GM19023 (cell line): ENCODE measurements around the gene MRPL42.
"Not testable (repeated sequence)": the region's sequence is repeated elsewhere in the genome, so short reads cannot be mapped to it uniquely, and the experiment has no call there.

Experiments
- ATAC-seq: cut with Tn5 transposase; IDR thresholded peaks from one replicate; pipeline ENCODE4 v1.9.1; 2021; ENCODE audit warnings: mild to moderate bottlenecking, moderate library complexity; ENCODE audit not compliant: unreplicated experiment

The MRPL42 gene

DNA sequence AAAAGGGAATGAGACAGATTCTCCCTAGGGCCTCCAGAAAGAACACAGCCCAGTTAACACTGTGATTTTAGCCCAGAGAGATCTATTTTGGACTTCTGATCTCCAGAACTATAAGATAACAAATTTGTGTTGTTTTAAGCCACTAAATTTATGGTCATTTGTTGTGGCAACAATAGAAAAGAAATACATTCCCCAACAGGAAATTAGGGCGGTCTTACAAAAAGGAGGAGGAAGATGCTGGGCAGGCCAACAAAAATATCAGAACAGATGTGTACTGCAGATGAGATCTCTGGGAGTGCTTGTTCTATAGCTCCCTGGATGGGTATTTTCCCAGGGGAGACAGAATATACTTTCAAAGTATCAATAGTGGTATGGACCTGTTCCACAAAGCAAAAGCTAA, 73.2 kb downstream of the MRPL42 start:
- ATAC-seq: no peak

DNA sequence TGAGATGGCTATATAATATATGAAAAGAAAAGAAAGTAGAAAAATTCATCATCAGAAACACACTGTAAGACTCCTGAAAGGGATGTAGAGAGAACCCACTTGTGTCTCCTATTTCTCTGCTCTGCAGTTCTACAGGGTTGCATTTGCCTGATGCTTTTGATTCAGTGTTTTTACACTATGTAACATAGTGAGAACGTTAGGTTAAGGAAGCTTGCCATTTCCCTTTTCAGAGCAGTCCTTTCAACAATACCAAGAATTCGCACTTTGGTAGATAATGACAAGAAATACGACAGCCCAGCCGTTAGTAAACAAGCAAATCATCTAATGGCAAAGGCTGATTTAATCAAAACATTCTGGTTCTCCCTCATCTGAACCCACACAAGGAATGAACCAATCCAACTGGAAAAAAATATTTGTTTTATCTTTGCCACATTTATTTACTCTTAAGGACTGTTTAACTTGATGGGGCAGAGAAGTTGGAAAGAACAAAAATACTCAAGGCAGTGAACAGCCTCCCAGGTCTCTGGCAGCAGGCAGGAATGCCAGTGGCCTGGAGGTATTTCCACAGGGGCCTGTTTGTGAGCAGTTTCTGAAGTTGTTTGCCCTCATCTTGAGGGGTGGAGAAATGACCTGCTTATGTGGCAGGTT, 74.4 kb downstream of the MRPL42 start:
- no peak for ATAC-seq

DNA sequence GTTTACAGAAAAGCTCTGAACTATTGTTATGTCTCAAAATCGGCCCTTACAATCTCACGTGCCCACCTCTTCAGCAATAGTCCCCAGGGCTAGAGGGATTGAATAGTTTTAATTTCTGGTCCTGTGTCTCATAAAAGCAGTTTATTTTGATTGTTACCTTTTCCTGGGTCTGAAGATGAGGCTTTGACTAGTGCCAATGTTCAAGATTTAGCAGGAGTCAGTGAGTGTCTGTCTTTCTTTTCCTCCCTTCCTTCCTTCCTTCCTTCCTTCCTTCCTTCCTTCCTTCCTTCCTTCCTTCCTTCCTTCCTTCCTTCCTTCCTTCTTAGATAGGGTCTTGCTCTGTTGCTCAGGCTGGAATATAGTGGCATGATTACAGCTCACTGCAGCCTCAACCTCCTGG, 80.5 kb downstream of the MRPL42 start:
- no peak for ATAC-seq

DNA sequence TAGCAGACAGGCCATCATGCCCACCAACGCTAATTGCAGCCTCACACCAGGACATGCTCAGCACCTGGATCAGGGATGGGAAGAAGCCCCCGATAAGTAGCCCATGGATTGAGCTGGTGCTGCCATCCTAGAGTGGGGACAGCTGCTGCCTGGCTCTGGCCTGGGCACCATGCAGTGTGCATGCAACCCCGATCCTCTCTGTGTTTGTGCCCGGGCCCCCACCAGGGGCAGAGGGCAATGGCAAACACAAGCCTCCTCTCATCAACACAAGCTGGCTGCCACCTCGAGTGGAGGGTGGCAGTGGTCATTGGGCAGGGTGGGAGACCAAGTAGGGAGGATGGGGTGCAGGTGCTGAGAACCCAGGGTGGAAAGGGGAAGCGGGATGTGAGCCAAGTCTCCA, 81.9 kb downstream of the MRPL42 start:
- no peak for ATAC-seq

DNA sequence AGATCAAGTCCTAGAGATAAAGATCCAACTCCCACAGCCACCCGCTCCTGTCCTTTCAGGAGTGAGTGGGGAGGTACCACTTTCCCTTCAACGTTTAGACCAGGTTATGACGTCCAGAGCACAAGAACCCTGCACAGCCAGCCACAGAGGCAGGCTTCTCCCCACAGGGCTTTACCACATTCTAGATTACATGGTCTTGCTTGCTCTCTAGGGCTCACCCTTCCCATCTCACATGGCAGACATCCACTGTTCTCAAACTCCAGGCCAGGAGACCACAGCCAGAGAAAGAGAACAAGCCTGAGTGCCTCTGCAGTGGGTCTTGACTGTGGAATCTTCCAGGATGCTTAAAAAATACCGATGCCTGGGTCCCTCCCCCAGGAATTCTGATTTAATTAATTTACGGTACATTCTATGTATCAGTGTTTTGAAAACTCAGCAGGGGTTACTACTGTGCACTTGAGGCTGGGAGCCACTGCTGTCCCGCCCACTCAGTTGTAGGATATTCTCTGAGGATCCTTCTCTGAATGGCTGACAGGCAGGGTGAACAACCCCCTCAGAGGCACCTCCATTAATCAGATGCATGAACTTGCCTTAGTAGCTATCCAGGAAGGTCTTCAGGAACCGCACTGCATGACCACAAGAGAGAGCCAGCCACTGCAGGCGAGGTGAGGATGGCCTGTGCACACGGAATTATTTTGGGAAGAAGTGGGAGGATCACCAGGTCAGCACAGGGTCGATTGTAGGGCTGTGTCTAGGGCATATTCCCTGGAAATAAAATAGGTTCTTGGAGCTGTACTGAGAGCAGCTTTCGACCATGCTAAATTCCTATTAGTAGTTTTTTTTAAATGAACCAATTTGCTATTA, 83.7 kb downstream of the MRPL42 start:
- no peak for ATAC-seq

DNA sequence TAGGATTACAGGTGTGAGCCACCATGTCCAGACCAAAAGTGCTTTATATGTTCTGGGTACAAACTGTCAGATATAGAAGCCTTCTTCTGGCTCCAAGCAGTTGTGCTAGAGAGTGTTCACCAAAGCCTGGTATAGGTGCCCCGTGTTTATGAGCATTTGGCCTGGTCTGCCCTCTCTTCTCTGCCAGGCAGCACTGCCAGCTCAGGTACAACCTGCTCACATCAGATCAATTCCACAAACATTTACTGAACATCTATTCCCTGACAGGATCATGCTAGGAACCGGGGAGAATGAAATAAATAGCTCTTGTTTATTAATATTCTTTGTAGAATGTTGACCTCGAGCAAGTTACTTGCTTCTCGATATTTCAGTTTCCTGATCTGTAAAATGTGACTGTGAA, 85.1 kb downstream of the MRPL42 start:
- ATAC-seq: no peak

DNA sequence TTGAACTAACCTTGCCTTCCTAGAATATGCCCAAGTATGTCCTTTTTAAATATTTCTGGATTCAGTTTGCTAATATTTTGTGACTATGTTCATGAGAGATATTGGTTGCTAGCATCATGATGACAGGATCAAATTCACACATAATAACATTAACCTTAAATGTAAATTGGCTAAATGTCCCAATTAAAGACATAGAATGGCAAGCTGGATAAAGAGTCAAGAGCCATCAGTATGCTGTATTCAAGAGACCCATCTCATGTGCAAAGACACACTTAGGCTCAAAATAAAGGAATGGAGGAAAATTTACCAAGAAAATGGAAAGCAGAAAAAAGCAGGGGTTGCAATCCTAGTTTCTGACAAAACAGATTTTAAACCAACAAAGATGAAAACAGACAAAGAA, 90.6 kb downstream of the MRPL42 start:
- ATAC-seq: not testable (repeated sequence)

DNA sequence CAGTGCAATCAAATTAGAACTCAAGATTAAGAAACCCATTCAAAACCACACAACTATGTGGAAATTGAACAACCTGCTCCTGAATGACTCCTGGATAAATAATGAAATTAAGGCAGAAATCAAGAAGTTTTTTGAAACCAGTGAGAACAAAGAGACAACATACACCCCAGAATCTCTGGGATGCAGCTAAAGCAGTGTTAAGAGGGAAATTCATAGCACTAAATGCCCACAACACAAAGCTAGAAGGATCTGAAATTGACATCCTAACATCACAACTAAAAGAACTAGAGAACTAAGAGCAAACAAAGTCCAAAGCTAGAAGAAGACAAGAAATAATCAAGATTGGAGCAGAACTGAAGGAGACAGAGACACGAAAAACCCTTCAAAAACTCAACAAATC, 91.4 kb downstream of the MRPL42 start:
- ATAC-seq: not testable (repeated sequence)

DNA sequence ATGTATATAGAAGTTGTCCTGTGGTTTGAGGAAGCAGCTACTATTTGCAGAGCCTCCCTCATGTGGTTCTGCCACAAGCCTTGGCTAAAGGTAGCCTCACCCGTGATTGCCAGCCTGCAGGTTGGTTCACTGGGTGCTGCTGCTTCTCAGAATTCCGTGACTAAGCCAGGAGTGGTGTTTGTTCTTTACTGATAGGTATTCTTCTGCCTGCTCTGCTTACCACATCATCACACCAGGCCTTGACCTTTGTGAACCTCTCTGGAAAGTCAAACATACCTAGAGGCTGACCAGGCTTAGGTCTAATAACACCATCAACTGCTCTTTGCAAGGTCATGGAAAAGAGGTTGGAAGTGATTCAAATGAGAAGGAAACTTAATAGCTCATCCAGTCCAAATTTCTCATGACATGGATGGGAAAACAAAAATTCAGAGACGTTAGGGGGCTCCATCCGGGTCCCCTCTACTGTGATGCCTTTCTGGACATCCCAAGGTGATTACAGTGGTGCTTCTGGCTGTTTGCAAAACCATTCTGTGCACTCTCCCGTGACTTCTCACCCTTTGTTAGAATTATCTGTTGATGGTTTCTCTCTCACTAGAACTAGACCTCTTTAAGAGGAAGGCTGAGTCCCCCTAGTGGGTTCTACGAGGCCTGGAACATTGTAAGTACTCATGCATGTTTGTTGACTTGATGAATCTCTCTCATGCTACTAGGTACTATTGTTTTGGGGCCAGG, 96.7 kb downstream of the MRPL42 start:
- ATAC-seq: no peak

DNA sequence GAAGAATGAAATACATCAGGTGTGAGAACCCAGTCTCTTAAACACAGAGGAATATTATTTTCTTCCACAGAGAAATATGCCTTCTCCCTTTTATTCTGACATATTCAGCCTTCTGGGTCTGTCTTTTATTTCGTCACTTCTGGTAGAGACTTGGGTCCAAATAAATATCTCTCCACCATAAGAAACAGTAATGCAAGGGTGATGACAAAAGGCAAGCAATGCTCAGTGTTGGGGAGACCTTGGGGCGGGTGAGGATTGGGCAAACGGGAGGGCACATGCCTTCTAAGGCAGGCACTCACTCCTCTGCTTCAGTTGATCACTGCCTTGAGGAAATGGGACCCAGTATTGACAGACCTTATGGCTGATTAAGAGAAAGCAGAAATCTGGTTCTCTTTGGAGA, 98.4 kb downstream of the MRPL42 start:
- no peak for ATAC-seq
